G401 (cell line): ENCODE results near the gene GNAL. TPM values are rescaled to one million over a fixed set of nuclear protein-coding genes. Genes with fewer than 3 reads are reported as not detected.

ENCODE experiments used
- DNase-seq: peaks from one replicate; pipeline ENCODE4 v3.0.0-alpha.2; 2015; ENCODE audit warnings: low spot score
- in situ Hi-C: cut with HindIII; loops from 2 replicates; pipeline ENCODE4 v1.10.0; 2016; ENCODE audit warnings: low sequenced_read_pairs, mixed read lengths
- total RNA-seq: library from RNA; depleted of rRNA; stranded (reverse); fragments of >200 nt; shearing (Covaris generic); gene quantifications from 2 replicates; pipeline ENCODE4 v1.2.3, GENCODE V29; 2014

The GNAL gene
- total RNA-seq, 1 experiment from 2014 or later: 2.1 TPM

DNA sequence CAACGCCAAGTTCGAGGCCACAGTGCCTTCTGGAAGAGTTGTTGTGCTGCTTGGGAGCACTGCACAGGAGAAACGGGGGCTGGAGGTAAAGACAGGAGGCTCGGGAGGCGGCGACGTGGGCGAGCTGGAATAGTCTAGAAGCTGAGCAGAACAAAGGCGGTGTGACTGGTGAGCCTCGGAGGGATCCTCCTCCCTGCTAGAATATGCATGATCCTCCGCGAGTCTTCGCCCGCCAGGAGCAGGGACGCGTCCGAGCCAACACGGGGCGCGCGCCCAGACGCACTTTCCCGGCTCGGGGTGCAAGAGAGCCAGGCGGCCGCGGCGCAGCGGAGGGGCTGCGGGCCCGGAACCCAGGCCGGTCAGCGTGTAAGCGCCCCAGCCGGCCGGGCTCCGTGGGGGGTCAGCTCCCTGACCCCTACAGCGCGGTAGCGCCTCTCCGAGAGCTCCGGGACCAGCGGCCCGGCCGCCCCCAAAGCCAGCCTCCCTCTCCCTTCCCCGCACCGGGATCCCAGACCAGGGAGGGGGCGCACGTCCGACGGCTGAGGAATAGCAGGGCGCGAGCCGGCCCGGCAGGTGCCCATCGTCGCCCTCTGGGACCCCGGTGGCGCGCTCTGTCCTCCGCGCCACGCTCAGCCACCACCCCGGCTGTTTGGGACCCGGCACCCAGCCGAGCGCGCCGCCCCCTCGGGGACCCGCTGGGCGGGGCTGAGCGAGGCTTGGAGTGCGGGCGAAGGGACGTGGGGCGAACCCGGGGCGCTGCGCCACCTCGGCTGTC lies 62.5 kb downstream of the GNAL start:
- DNase-seq: no peak
- in situ Hi-C loops: no loop called here

DNA sequence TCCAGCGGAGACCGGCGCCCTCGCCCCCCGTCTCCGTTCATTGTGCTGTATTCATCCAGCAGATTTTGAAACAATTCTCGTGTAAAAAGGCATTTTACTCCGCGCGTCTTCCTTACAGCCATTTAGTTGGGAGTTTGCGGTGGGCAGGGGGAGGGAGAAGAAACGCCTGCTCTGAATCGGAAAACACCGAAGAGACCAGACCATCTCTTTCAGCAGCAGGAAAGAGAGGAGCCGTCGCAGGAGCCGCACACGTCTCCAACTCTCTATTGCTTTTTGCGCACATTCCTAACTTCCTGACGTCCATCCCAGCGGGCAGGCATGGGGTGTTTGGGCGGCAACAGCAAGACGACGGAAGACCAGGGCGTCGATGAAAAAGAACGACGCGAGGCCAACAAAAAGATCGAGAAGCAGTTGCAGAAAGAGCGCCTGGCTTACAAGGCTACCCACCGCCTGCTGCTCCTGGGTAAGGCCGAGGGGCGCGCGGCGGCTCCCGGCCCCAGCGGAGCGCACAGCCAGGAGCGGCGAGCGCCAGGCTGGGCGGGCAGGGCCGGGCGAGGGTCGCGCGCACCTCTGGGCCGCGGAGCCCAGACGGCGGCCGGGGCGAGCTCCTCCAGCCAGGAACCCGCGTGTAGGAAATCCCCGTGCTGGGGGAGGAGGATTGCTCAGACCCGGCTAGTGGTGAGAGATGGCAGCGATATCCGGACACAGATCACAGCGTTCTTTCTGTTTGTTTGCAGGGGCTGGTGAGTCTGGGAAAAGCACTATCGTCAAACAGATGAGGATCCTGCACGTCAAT lies 63.2 kb downstream of the GNAL start:
- in situ Hi-C loops: no loop called here
- DNase-seq: no peak

DNA sequence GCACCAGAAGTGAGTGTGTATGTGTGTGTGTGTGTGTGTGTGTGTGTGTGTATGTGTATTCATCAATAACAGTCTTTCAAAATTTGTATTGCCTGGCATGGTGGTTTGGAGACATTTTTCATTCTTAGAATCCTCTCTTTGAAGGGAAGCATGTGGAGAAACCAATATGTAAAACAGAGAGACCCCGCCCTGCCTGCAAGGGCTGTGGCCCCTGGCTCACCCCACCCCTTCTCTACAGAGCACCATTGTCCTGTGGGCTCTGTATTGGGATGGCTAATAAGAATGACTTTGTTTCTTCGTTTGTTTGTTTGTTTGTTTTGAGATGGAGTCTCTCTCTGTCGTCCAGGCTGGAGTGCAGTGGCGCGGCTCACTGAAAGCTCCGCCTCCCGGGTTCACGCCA lies 65.9 kb downstream of the GNAL start:
- no peak for DNase-seq
- in situ Hi-C loops: no loop called here

DNA sequence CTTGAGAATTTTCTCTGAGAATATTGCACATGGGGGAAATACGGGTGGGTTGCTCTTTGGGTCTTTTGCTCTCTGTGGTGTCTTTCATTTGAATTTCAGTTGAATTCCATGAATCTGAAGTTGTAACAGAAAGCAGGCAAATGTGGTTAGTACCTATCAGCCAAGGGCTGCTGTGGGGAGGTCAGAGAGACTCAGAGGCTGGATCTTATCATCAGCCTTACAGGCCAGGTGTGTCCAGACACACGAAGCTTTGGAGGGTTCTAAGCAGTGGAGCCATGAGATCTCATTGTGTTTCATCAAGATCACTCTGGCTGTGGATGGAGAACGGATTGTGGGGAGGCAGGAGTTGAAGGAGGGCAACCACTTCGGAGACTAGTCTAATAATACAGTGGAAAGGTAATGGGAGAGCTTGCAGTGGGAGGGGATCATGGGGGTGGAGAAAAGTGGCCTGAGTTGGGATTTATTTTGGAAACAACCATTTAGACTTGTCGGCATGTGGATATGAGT lies 68.1 kb downstream of the GNAL start:
- in situ Hi-C loops: no loop called here
- DNase-seq: no peak

DNA sequence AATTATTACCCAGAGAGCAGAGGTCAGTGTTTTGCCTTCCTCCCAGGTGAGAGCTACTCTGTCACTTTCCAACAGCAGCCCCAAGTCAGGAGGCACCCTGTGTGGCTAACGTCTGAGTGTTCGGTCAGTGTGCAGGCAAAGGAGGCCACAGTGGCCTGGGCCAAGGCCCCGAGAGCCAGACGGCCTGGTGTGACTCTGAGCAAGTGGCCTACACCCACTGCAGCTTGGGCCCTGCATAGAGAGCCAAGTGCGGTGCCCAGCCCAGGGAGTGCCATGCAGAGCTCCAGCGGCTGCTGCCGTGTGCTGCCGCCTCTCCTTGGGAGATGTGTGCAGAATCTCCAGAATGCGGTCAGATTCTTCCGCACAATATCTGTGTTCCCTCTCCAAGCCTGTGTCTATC lies 70.4 kb downstream of the GNAL start:
- in situ Hi-C loops: no loop called here
- DNase-seq: no peak

DNA sequence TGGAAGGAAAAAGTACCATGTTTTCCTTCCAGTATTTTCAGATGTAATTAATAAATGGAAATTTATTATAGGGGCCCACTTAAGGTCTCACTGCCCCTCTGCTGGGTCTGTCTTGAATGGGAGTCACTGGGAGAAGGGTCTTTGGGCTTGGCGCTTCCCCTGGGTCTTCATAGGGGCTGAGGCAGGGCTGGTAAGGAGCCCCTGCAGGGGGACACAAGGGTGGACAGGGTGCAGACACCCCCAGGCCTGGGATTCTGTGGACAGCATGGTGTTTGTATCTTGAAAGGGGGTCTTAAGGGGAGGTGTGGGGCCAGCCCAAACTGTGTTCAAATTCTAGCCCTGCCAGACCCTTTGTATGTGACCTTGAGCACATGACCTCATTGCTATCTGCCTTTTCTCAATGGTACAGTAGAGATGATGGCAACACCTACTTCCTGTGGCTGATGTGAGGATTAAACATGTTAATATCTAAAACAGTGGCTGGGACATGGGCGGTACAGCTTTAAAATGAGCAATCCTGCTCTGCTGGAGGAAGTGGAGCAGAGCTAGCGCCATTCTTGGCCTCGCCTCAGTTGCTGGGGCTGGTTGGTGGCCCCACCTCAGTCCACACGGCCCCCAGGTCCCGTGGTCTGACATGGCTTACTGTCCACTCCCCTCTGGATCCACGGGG lies 71.6 kb downstream of the GNAL start:
- DNase-seq: no peak
- in situ Hi-C loops: no loop called here

DNA sequence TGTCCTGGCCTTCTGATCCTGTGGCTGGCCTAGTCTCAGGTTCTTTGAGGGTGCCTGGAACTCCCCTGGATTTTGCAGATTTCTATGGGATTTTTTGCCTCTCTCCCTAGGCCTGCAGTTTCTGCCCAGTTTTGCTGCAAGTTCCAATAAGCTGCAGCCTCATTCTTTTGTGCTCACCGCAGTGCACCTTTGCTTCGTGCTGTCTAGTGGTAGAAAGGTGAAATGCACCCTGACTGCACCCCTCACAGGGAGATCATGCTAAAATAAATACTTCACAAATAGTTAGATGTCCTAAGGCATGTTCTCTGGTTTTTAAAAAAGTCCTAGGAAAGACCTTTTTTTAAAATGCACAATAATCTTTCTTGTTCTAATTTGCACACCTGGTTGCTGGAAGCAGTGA lies 72.5 kb downstream of the GNAL start:
- in situ Hi-C loops: no loop called here
- no peak for DNase-seq

DNA sequence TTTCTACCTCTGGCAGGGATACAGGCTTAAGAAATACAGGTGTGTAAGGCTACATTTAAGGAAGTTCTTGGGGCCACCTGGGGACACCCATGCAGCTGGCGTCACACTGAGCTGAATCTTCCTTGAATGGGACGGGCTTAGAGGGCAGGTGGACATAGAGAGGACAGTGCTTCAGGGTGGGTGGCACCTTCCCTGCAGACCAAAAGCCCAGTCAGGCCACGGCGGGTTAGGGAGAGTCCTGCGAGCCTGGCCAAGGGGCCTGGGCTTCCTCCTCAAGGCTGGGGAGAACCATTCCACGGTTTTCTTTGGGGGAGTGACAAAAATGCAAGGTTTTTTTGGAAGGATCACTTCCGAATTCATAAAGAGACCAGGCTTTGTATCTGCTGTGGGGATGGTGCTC lies 73.4 kb downstream of the GNAL start:
- DNase-seq: no peak
- in situ Hi-C loops: no loop called here

DNA sequence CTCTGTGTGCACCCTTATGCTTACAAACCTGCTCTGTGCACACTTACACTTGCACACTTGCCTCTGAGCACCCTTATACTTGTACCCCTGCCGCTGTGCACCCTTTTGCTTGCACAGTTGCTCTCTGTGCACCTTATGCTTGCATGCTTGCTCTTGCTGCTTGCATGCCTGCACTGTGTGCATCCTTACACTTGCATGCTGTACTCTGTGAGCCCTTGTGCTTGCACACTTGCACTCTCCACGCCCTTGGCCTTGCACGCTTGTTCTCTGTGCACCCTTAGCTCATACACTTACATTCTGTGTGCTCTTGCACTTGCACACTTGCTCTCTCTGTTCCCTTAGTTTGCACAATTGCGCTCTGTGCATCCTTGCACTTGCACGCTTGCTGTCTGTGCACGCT lies 78.3 kb downstream of the GNAL start:
- in situ Hi-C loops: no loop called here

DNA sequence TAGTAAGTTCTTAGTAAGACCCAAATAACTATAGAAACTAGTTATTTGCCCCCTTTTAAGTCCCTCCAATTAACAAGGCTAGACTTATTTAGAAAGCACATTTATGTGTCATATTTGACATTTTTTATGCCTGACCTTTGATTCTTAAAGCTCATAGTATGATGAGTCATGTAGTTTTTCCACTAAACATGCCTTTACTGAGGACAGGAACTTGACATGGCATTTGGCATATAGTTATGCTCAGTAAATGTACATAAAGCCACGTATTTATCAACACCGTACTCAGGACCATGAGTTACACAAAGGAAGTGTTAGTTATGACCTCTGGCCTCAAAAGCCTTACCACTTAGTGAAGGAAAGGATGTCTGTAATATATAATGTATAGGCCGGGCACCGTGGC lies 78.9 kb downstream of the GNAL start:
- in situ Hi-C loops: no loop called here
- no peak for DNase-seq

More for the DNA sequence above, 78.3 kb downstream of the GNAL start:
- no peak for DNase-seq

DNA sequence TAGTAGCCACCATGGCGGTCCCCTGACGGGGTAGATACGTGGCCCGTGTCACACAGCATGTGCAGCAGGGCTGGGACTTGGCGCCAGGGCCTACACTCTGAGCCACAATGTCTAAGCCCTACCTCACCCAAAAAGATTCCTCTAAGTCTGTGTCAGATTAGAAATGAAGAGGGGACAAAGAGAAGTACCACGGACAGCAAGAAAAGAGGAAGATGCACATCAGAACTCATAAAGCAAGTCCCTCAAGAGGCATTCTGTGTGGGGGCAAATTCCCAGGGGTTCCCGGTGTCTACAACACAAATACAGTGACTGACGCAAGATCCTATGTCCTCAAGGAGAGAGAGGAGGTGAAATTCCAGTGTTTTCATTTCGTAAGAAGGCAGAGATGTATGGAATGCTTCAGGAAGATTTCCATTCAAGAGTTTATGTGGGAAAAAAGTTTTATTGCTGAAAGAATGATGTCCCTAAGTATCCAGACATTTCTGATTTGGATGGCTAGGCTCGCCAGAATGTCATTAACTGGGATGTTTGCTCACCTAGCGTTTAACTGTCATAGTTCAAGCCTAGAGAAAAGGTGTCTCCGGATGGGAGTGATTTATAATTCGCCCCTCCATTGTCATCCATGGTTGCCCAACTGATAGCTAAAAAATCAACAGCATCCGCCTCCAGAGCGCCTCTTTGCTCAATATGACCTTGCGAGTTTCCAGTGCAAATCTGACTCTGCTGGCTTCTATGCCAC lies 86.5 kb downstream of the GNAL start:
- no peak for DNase-seq
- in situ Hi-C loops: no loop called here

DNA sequence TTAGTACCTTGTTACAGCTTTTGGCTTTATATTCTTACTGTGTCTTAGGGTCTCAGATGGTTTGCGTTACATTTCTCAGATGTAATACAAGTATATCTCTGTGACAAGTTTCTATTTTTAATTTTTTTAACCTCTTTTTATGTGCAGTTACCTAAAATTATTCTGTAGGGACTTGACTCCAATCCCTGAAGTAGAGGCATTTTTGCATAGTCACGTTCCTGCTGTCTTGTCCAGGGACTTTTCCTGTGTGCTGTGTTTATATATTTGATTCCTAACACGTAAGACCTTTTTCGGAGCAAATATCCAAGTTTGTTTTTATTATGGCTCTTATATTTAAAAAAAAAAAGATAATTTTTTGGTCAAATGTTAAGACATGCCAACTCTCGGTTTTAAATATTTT lies 91.0 kb downstream of the GNAL start:
- DNase-seq: no peak
- in situ Hi-C loops: no loop called here

DNA sequence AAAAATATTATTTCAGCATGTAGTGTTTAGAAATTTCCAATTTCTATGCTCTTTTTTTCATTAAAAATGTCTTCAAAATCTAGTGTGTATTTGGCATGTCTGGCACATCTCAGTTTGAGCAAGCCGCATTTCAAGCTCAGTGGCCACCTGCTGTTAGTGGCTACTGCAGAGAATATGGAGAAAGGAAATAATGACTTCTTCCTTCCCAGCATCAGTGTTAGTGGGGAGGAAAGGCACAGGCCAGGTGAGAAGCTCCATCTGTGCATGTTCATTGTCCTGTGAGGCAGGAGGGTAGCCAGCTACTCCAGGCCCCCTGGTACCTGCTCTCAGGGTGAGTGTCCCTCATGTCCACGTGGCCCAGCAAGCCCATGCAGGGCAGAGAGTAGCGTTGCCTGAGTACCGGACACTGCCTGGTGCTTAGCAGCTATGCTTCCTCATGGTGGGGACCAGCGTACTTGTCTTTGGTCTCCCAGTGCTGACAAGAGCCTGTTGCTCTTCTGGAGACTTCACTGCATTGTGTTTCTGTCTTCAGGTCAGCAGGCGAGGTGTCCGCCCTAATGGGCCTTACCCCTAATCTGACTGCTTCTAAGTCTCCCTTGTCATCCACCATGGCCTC lies 94.8 kb downstream of the GNAL start:
- in situ Hi-C loops: no loop called here
- no peak for DNase-seq

DNA sequence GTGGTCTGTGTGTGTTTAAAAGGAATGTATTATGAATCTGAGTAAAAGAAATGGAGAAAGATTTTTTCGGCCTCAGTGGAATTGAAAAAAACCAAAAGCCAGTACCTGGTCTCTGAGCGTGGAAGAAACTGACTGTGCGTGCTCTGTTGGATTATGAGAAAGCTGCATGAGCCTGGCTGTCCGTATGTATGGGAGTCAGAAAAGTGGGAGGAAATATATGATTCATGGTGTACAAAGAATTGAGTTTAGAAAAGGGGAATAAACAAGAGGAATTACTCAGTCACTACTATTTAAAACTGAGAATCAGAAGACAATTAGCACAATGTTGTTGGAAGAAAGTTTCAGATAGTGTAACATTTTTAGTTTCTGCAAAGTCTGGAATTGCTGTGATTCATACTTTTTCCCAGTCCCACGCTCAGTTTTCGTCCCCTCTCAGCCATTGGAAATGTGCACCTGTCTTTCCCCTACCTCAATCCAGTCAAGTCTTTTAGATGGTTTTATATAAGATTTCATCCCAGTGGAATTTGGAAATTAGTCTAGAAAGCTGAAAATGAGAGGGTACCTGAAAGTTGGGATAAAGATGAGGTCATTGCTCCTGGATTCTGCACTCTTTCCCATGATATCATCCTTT lies 95.7 kb downstream of the GNAL start:
- DNase-seq: no peak
- in situ Hi-C loops: no loop called here

DNA sequence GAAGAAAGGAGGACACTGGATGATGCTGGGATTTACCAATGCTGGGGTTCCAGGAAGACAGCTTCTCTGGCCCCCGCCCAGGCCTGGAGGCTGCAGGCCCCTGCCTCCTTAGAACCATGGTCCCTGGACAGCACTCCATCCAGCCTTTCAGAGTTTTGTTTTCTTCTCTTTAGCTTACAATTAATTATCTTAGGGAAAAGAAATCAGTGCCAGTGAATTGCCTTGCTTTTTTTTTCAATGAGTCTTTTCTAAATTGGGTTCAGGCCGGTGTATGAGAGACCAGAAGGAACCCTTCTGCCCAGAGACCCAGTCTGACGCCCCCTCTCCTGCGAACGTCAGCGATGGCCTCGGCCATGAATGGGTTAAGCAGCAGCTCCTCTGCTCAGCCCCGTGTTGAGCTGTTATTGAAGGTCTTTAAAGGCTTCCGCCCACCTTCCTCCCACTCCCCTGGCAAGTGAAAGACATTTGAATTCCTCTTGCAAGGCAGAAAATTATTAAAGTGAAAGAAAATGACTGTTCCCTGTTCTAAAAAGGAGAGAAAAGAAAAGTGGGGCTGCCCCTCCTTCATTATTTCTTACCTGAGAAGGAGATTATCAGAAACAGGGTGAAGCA lies 96.5 kb downstream of the GNAL start:
- DNase-seq: no peak
- in situ Hi-C loops: no loop called here

DNA sequence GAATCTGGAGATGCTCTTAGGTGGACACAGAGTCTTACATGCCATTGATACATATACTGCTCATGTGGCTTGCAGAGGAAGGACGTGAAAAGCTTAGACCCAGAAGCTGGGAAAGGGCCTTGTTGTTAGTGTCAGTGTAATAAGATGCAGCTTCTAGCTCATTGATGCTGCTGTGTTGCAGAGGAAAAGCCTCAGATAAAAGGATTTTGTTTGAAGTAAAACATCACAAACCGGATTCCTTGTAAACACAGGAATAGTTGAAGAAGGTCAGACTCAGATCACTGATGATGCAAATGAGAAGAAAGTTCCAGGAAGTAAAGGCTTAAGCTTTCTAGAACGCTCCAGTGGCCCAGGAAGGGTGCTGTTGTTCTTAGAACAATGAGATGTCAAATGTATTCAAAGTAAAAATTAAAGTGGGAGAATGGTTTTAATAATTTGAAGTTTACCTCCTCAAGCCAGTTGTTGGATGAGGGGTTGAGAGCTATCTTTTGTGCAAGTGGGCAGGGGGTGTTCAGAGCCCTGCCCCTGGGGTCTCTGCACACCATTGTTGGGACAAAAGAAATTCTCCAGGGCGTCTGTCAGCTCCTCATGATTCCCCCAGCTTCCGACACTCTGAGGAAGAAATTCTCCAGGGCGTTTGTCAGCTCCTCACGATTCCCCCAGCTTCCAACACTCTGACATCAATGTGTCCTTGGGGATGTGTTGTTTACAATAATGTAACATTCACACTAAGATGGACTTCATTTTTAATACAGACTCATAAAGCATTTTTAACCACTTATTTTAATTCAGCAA lies 100.8 kb downstream of the GNAL start:
- DNase-seq: no peak
- in situ Hi-C loops: no loop called here

DNA sequence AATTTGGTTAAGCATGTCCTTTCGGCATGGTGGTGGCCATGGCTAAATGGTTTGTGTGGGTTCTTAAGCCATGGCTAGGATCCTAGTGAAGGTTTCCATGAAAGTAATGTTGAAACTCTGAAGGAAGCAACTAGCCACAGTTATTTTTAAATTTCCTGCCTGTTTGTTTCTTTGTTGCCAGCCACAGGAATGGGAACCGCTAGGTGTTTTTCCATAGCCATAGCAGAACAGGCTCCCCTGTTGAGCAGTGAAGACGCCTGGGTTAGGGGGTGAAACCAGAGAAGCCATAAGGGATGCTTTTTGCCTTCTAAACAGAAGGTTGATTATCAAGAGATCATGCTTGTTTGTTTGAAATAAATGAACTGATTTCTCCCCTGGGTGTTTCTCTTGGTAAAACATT lies 102.1 kb downstream of the GNAL start:
- in situ Hi-C loops: no loop called here

More for the DNA sequence above, 102.1 kb downstream of the GNAL start:
- DNase-seq: no peak
